Aorta (tissue), 5 donors: ENCODE data around the gene ATXN1. TPM values are rescaled to one million over a fixed set of nuclear protein-coding genes. Genes with fewer than 3 reads are reported as not detected.

ENCODE experiments used
- ATAC-seq: fragments of 200-7000 bp; cut with Tn5 transposase; one replicate; pipeline ENCODE4 v1.9.1; 2022; ENCODE audit warnings: moderate library complexity; ENCODE audit not compliant: low FRiP score
- DNase-seq, 2 donors: peaks; one replicate each; pipeline ENCODE4 v3.0.0-alpha.2; 2020
- H3K27ac ChIP-seq, 2 donors: one replicate each; pipeline ENCODE4 v1.5.1; 2013; ENCODE audit warnings: low read length in 2 of 2, mild to moderate bottlenecking in 2 of 2, moderate library complexity in 2 of 2, control low read depth in 1 of 2, inconsistent platforms in 1 of 2, low read depth in 1 of 2
- H3K27me3 ChIP-seq, 2 donors: one replicate each; pipeline ENCODE4 v1.6.1; 2013; ENCODE audit warnings: control low read depth in 1 of 2, low read length in 1 of 2, mild to moderate bottlenecking in 1 of 2, moderate library complexity in 1 of 2; ENCODE audit not compliant: insufficient read depth in 2 of 2, control insufficient read depth in 1 of 2
- H3K36me3 ChIP-seq, 2 donors: one replicate each; pipeline ENCODE4 v1.6.1; 2013; ENCODE audit warnings: control low read depth in 1 of 2, low read length in 1 of 2, mild to moderate bottlenecking in 1 of 2; ENCODE audit not compliant: insufficient read depth in 2 of 2, control insufficient read depth in 1 of 2
- H3K4me1 ChIP-seq, 2 donors: one replicate each; pipeline ENCODE4 v1.6.1; 2013; ENCODE audit warnings: low read length in 2 of 2, control low read depth in 1 of 2, mild to moderate bottlenecking in 1 of 2, moderate library complexity in 1 of 2; ENCODE audit not compliant: insufficient read depth in 2 of 2, control insufficient read depth in 1 of 2
- H3K4me3 ChIP-seq, 2 donors: one replicate each; pipeline ENCODE4 v1.5.1; 2013; ENCODE audit warnings: low read length in 2 of 2, control low read depth in 1 of 2, mild to moderate bottlenecking in 1 of 2
- H3K9me3 ChIP-seq: one replicate; pipeline ENCODE4 v1.6.1; 2013; ENCODE audit warnings: mild to moderate bottlenecking, low read length; ENCODE audit not compliant: control insufficient read depth
- WGBS, 2 donors: extraction: QIAGEN DNeasy Blood & Tissue Kit; methylation state at CpG; one replicate each; pipeline ENCODE4 v1.1.7; 2013; 5-methylcytosine and 5-hydroxymethylcytosine counted together
- intact Hi-C, 2 donors: fragments of 100-400 bp; cut with DNase I; formaldehyde crosslinking; loops; one replicate each; pipeline versions ENCODE4 v1.14.2 to v1.15.0; 2022
- polyA plus RNA-seq, 2 donors: library from polyadenylated mRNA; stranded (reverse); fragments of 200-250 nt; gene quantifications; one replicate each; pipeline ENCODE4 v1.2.3, GENCODE V29; 2013
- total RNA-seq, 2 donors: library from RNA; stranded (reverse); fragmentation: NEBNext Ultra II Directional; extraction: Animal tissue kit (Norgen Biotek cat#: 25700); gene quantifications; one replicate each; pipeline ENCODE4 v1.2.1, GENCODE V29; 2021
- donor health status: healthy with polysubstance abuse.
- donor health status: Bipolar disorder and iron deficiency.
- donor health status: DM: no; HTN: no; CAD: no.
- donor health status: DM: no; HTN: no; CAD: no.
- donor health status: DM: yes; HTN: yes; CAD: no.

ATXN1 gene
- total and polyA plus RNA-seq, 4 donors = 11.5 to 85.5 (median 45.8) TPM

DNA sequence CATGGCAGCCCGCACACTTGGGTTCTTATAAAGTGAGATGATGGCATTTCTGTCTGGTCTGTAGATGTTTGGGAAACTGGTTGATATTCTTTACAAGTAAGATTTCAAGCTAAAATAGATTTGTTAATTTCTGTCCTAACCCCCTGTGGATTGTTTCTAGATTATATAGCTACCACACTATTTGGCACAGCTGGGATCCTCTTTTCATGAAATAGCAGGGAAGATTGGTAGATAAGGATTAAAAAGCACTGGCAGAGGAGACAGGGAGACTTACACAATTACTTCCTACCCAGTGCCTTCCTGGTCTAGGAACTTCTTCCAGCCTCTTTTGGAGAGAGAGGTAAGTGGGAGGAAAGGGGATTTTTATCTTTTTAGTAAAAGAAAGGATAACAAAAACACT, 13.2 kb upstream of the ATXN1 start:
- 97% methylated on average over 1 of the region's 1 CpG for WGBS, 2 donors
- intact Hi-C loops = loop anchor here in 1 of 2 donors (5.0 kb wide), 1 partner anchor 262 kb away; no protein-coding TSS in a partner anchor
- no peak overlapping the region for H3K4me3 ChIP-seq
- H3K27me3 ChIP-seq = no peaks in the 10 kb centered on the region
- no peaks in the 10 kb centered on the region for H3K36me3 ChIP-seq
- no peak for ATAC-seq
- no peak for DNase-seq
- no peak overlapping the region for H3K27ac ChIP-seq
- H3K4me1 ChIP-seq = peaks cover 0 to 2% of the 10 kb centered on the region in 2 donors
- peaks cover 2% of the 10 kb centered on the region for H3K9me3 ChIP-seq

- peaks cover 2% of the 10 kb centered on the region for H3K9me3 ChIP-seq
- intact Hi-C loops = loop anchor here in 1 of 2 donors (5.0 kb wide), 1 partner anchor 261 kb away; no protein-coding TSS in a partner anchor
- peaks cover under 1 to 2% of the 10 kb centered on the region in 2 donors for H3K4me1 ChIP-seq
- ATAC-seq = no peak
- 91 to 93% methylated on average over 2 of the region's 2 CpGs for WGBS, 2 donors
- no peak overlapping the region for H3K27ac ChIP-seq
- no peak for DNase-seq
- H3K27me3 ChIP-seq = no peaks in the 10 kb centered on the region
- H3K4me3 ChIP-seq = no peak overlapping the region
- H3K36me3 ChIP-seq = no peaks in the 10 kb centered on the region
Measured at GRCh38 chr6:16773362-16773761, 12.1 kb upstream of the ATXN1 start.

DNA sequence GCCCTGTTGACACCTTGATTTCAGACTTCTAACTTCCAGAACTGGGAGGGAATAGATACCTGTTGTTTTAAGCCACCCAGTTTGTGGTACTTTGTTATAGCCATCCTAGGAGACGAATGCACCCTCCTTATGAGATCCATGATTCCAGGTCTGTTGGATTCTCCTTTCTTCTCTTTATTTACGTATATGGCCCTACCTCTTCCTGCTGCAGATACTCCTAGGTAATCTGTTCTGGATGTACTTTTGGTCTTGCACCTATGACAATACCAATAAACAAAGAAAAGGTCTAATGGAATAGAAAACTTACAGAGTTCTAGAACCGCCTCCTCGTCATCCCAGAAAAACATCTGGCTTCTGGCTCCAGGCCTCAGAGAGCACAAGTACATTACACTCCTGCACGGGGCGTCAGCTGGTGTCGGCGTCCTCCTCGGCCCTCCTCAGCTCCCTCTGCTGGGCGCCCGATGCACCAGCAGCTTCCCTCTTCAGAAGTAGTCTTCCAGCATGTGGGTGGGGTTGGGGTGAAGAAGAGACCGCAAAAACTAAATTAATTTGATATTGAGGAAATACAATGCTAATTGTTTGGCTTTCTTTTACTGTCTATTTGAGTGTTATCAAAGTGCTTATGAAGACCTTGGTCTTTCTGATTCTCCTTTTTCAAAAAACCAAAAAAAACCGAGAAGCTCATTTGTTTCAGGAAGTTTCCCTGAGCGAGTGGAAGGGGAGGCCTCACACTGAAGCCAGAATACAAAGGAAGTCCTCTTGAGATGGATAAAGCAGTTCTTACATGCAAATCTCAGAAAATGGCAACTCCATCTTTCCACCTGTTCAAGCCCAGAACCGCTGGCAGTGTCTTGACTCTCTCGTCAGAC, 9.7 kb upstream of the ATXN1 start:
- Histone ChIP-seq H3K36me3 (no peaks in the 10 kb centered on the region), H3K27ac (peak overlapping the region in 1 of 2 donors; percentile 69), H3K27me3 (no peaks in the 10 kb centered on the region), H3K9me3 (no peaks in the 10 kb centered on the region), H3K4me1 (peaks cover 2 to 5% of the 10 kb centered on the region in 2 donors), H3K4me3 (no peak overlapping the region)
- intact Hi-C loops = loop anchor here in 1 of 2 donors (5.0 kb wide), 1 partner anchor 259 kb away; no protein-coding TSS in a partner anchor
- DNase-seq = peak; percentile 85 to 91
- WGBS, 2 donors = 37 to 41% methylated on average over 16 of the region's 16 CpGs
- ATAC-seq = peak; percentile 84

GRCh38 chr6:16769986-16770376, 8.7 kb upstream of the ATXN1 start:
- Histone ChIP-seq H3K36me3 (no peaks in the 10 kb centered on the region), H3K4me1 (peaks cover 2 to 5% of the 10 kb centered on the region in 2 donors), H3K27me3 (no peaks in the 10 kb centered on the region), H3K27ac (peak overlapping the region; percentile 5 to 69), H3K4me3 (no peak overlapping the region), H3K9me3 (no peaks in the 10 kb centered on the region)
- intact Hi-C loops = loop anchor here (5.0 to 10.0 kb wide), 7 partner anchors 65 to 438 kb away; no protein-coding TSS in a partner anchor
- ATAC-seq = peak; percentile 42
- 23% methylated on average over 5 of the region's 5 CpGs for WGBS, 2 donors
- DNase-seq = no peak

DNA sequence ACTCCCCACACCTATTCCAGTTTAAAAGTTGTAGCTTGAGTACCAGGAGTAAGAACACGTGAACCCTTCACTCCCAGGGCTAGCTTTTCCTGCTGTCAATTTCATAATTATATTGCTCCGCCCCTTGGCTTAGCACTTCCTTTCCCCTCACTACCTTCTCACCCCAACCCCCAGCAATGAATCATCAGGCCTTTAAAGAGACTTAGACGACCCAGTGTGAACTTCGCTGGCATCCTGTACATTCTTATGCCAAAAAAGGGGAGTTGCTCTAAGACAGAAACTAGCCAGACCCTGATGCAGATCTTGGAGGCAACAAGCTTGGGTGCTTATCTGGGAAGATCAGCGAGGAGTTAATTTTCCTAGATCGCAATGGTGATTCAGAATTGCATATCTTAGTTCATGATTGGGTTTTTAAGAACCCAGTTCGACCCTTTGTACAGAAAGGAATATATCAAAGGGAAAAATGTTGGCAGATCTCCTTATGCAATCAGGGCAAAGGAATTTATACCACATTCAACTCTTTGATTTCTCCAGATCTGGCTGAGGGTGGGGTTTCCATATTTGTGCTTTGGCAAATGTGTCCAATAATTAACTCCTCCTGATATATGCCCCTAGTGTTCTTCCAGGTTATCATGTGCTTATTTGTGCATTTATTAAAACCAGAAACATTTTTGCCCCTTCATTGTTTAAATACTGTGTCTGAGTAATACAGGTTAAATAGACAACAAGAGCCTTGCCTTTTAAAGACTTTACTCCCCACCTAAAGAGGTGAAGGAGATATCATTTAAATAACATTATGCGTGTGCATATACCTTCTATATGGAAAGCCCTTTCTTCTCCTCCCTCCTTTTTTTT, 8.1 kb upstream of the ATXN1 start:
- Histone ChIP-seq H3K4me1 (peaks cover 2 to 5% of the 10 kb centered on the region in 2 donors), H3K9me3 (no peaks in the 10 kb centered on the region), H3K27me3 (no peaks in the 10 kb centered on the region), H3K27ac (peak overlapping the region; percentile 57 to 71), H3K36me3 (no peaks in the 10 kb centered on the region), H3K4me3 (no peak overlapping the region)
- intact Hi-C loops = loop anchor here (5.0 to 10.0 kb wide), 6 partner anchors 65 to 437 kb away; no protein-coding TSS in a partner anchor
- 4 to 6% methylated on average over 8 of the region's 8 CpGs for WGBS, 2 donors
- ATAC-seq (peak; percentile 77), DNase-seq (peak in 1 of 2 donors; percentile 69)

GRCh38 chr6:16768477-16768830, 7.2 kb upstream of the ATXN1 start:
- Histone ChIP-seq H3K4me3 (no peak overlapping the region), H3K9me3 (no peaks in the 10 kb centered on the region), H3K27ac (peak overlapping the region; percentile 57 to 59), H3K4me1 (peaks cover 2 to 5% of the 10 kb centered on the region in 2 donors), H3K36me3 (no peaks in the 10 kb centered on the region), H3K27me3 (no peaks in the 10 kb centered on the region)
- DNase-seq = no peak
- intact Hi-C loops = loop anchor here (5.0 to 10.0 kb wide), 6 partner anchors 64 to 436 kb away; no protein-coding TSS in a partner anchor
- no peak for ATAC-seq
- 21 to 23% methylated on average over 3 of the region's 3 CpGs for WGBS, 2 donors

DNA sequence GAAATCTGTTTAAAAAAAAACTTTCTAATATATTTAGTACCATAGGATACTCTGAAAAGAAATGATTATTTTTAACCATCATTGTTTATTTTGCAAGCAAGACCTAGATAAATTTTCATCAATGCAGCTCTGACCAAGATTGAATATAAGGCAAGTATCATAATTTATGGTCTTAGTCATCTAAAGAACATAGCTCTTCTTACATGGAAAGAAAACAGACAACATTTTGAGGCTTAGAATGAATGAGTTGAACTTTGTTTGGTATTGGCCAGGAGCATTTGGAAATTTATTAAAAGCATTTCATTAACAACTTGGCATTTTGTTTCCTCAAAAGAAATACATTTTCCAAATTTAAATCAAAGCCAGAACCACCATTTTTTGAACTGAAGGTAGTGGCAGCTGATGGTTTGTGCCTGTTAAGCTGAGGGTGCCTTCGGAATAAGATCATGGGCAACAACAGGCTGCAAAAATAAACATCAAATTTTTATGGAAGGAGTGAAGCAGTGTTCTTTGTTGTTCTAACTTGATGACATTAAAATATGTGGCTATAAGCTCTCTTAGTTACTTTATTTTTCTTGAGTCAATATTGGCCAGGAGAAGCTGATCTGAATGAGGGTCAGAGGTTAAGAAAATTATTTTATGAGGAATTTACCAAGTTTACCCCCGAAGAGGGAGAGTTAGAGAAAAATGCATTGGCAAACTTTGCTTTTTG, 6.7 kb upstream of the ATXN1 start:
- intact Hi-C loops = loop anchor here (5.0 to 10.0 kb wide), 6 partner anchors 63 to 436 kb away; no protein-coding TSS in a partner anchor
- WGBS, 2 donors = 7 to 10% methylated on average over 2 of the region's 2 CpGs
- peaks cover 2 to 5% of the 10 kb centered on the region in 2 donors for H3K4me1 ChIP-seq

More for the DNA sequence above, 6.7 kb upstream of the ATXN1 start:
- H3K27ac ChIP-seq = peak overlapping the region; percentile 33 to 59
- H3K4me3 ChIP-seq = no peak overlapping the region
- no peaks in the 10 kb centered on the region for H3K9me3 ChIP-seq
- no peak for DNase-seq
- no peaks in the 10 kb centered on the region for H3K27me3 ChIP-seq
- no peaks in the 10 kb centered on the region for H3K36me3 ChIP-seq
- no peak for ATAC-seq
